Vagina (tissue), 2 donors: Measurements from ENCODE around the gene PDAP1. TPM values are rescaled to one million over a fixed set of nuclear protein-coding genes. Genes with fewer than 3 reads are reported as not detected.

Experiments used
- DNase-seq, 2 donors: peaks; one replicate each; pipeline ENCODE4 v3.0.0-alpha.2; 2017; ENCODE audit errors: extremely low spot score in 2 of 2
- H3K27ac ChIP-seq: fragments of 200-600 bp; sonication (generic); one replicate; pipeline ENCODE4 v1.5.1; 2019
- H3K27me3 ChIP-seq: fragments of 200-600 bp; sonication (generic); one replicate; pipeline ENCODE4 v1.5.1; 2019
- H3K36me3 ChIP-seq, 2 donors: fragments of 200-600 bp; sonication (generic); one replicate each; pipeline ENCODE4 v1.5.1; 2017 to 2019
- H3K4me1 ChIP-seq: fragments of 200-600 bp; sonication (generic); one replicate; pipeline ENCODE4 v1.5.1; 2019
- H3K4me3 ChIP-seq, 2 donors: fragments of 200-600 bp; sonication (generic); 1 replicate in 1 of 2; 2 replicates in 1 of 2; pipeline ENCODE4 v1.5.1; 2016 to 2019
- H3K9me3 ChIP-seq: fragments of 200-600 bp; sonication (generic); one replicate; pipeline ENCODE4 v1.5.1; 2019
- POLR2A ChIP-seq, 2 donors: fragments of 450-650 bp; IDR thresholded peaks; one replicate each; pipeline ENCODE4 v1.6.1; 2017; ENCODE audit warnings: antibody characterized with exemption in 2 of 2, mild to moderate bottlenecking in 2 of 2, moderate library complexity in 2 of 2
- POLR2AphosphoS5 ChIP-seq, 2 donors: sonication (generic); formaldehyde crosslinking; IDR thresholded peaks; one replicate each; pipeline ENCODE4 v1.9.0; 2017; ENCODE audit warnings: antibody characterized with exemption in 2 of 2, mild to moderate bottlenecking in 2 of 2, low read depth in 1 of 2; ENCODE audit not compliant: insufficient read depth in 1 of 2
- intact Hi-C: fragments of 100-400 bp; cut with DNase I; formaldehyde crosslinking; loops from one replicate; pipeline ENCODE4 v1.15.1; 2023
- total RNA-seq: library from RNA; depleted of rRNA; stranded (reverse); fragments of >200 nt; gene quantifications from one replicate; pipeline ENCODE4 v1.2.3, GENCODE V29; 2016
- TF ChIP-seq, protein P1 (sequence below), 3 experiments: fragments of 450-650 bp in 2 of 3; fragments of 200-600 bp in 1 of 3; sonication (generic) in 1 of 3; IDR thresholded peaks; one replicate each; pipeline ENCODE4 v1.5.1; 2017 to 2019; ENCODE audit warnings: antibody characterized with exemption in 3 of 3, mild to moderate bottlenecking in 2 of 3, moderate library complexity in 2 of 3

Gene PDAP1
- total RNA-seq, 1 donor from 2014 or later: 48.1 TPM

- intact Hi-C loops: no loop called here
- Histone ChIP-seq H3K9me3 (no peaks in the 10 kb centered on the region), H3K36me3 (peaks cover 0 to 42% of the 10 kb centered on the region in 2 donors), H3K4me1 (no peaks in the 10 kb centered on the region), H3K4me3 (no peak overlapping the region), H3K27ac (no peak overlapping the region), H3K27me3 (no peaks in the 10 kb centered on the region)
- DNase-seq: no peak
- no peak for TF ChIP-seq POLR2A (IDR thresholded peaks at IDR 0.05)
- TF ChIP-seq, protein P1, sequence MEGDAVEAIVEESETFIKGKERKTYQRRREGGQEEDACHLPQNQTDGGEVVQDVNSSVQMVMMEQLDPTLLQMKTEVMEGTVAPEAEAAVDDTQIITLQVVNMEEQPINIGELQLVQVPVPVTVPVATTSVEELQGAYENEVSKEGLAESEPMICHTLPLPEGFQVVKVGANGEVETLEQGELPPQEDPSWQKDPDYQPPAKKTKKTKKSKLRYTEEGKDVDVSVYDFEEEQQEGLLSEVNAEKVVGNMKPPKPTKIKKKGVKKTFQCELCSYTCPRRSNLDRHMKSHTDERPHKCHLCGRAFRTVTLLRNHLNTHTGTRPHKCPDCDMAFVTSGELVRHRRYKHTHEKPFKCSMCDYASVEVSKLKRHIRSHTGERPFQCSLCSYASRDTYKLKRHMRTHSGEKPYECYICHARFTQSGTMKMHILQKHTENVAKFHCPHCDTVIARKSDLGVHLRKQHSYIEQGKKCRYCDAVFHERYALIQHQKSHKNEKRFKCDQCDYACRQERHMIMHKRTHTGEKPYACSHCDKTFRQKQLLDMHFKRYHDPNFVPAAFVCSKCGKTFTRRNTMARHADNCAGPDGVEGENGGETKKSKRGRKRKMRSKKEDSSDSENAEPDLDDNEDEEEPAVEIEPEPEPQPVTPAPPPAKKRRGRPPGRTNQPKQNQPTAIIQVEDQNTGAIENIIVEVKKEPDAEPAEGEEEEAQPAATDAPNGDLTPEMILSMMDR (IDR thresholded peaks at IDR 0.05): no peak
- TF ChIP-seq POLR2AphosphoS5 (IDR thresholded peaks at IDR 0.05; ENCODE audit: insufficient read depth in 1 of 2, low read depth in 1 of 2): no peak
These were observed 21.7 kb downstream of the PDAP1 start for GRCh38 chr7:99386584-99387238.

DNA sequence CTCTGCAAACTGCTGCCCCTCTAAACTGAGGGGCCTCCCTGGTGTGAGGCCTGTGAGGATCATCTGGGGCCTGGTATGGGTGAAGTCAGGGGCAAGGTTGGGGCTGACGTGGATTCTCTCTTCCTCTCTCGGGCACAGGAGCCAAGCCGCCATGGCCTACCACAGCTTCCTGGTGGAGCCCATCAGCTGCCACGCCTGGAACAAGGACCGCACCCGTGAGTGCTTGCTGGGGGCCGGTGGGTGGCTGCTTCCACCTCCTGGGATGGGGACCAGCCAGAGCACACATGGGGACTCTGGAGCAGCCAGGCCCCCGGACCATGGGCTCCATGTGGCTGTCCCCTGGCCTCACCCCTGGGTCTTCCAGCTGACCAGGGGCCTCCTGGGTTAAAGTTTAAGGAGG, 22.8 kb downstream of the PDAP1 start:
- Histone ChIP-seq H3K27ac (no peak overlapping the region), H3K36me3 (peaks cover 0 to 34% of the 10 kb centered on the region in 2 donors), H3K4me3 (no peak overlapping the region), H3K9me3 (no peaks in the 10 kb centered on the region), H3K27me3 (no peaks in the 10 kb centered on the region), H3K4me1 (peaks cover 10% of the 10 kb centered on the region)
- TF ChIP-seq, protein P1 (IDR thresholded peaks at IDR 0.05): no peak
- TF ChIP-seq POLR2AphosphoS5 (IDR thresholded peaks at IDR 0.05; ENCODE audit: insufficient read depth in 1 of 2, low read depth in 1 of 2): no peak
- intact Hi-C loops: no loop called here
- DNase-seq: no peak

DNA sequence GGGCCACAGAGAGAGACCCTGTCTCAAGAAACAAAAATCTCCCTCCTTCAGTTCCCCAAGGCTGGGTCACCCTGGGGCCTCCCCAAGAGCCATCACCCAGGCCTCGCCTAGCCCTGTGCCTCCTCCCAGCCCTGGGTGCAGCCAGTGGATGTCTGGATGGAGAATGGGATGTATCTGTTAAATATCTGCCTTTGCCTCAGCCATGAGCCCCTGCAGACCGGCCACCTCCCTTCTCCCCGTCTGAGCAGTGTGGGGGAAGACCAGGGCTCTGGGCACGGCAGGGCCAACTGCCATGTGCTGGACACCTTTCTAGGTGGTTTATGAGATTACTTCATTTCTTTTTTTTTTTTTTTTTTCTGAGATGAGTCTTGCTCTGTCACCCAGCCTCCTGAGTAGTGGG, 23.9 kb downstream of the PDAP1 start:
- peaks cover 0 to 28% of the 10 kb centered on the region in 2 donors for H3K36me3 ChIP-seq
- no peak overlapping the region for H3K27ac ChIP-seq
- no peak overlapping the region for H3K4me3 ChIP-seq
- no peaks in the 10 kb centered on the region for H3K27me3 ChIP-seq
- H3K4me1 ChIP-seq: peaks cover 20% of the 10 kb centered on the region
- intact Hi-C loops: no loop called here
- H3K9me3 ChIP-seq: no peaks in the 10 kb centered on the region
- TF ChIP-seq POLR2A (IDR thresholded peaks at IDR 0.05) (no peak), POLR2AphosphoS5 (IDR thresholded peaks at IDR 0.05; ENCODE audit: insufficient read depth in 1 of 2, low read depth in 1 of 2) (no peak)
- TF ChIP-seq, protein P1 (IDR thresholded peaks at IDR 0.05): no peak
- no peak for DNase-seq

GRCh38 chr7:99383791-99384370, 24.5 kb downstream of the PDAP1 start:
- H3K36me3 ChIP-seq: peaks cover 0 to 22% of the 10 kb centered on the region in 2 donors
- H3K27me3 ChIP-seq: no peaks in the 10 kb centered on the region
- intact Hi-C loops: no loop called here
- no peak overlapping the region for H3K27ac ChIP-seq
- peaks cover 27% of the 10 kb centered on the region for H3K4me1 ChIP-seq
- H3K4me3 ChIP-seq: no peak overlapping the region
- no peak for TF ChIP-seq POLR2A (IDR thresholded peaks at IDR 0.05)
- DNase-seq: no peak
- H3K9me3 ChIP-seq: no peaks in the 10 kb centered on the region

- TF ChIP-seq POLR2AphosphoS5 (IDR thresholded peaks at IDR 0.05; ENCODE audit: insufficient read depth in 1 of 2, low read depth in 1 of 2): no peak
- TF ChIP-seq, protein P1 (IDR thresholded peaks at IDR 0.05): no peak
- TF ChIP-seq POLR2A (IDR thresholded peaks at IDR 0.05): no peak
- intact Hi-C loops: no loop called here
These were observed 25.2 kb downstream of the PDAP1 start for GRCh38 chr7:99383203-99383602.

More at GRCh38 chr7:99383203-99383602, 25.2 kb downstream of the PDAP1 start:
- H3K9me3 ChIP-seq: no peaks in the 10 kb centered on the region
- DNase-seq: no peak
- no peak overlapping the region for H3K27ac ChIP-seq
- H3K36me3 ChIP-seq: peaks cover 0 to 18% of the 10 kb centered on the region in 2 donors
- no peaks in the 10 kb centered on the region for H3K27me3 ChIP-seq
- H3K4me1 ChIP-seq: peaks cover 33% of the 10 kb centered on the region
- no peak overlapping the region for H3K4me3 ChIP-seq
